Activated naive CD4-positive, alpha-beta T cell treated with anti-CD3 and anti-CD28 coated beads, Interleukin-2, amount 50 U/mL, for 24 hours (primary cell): Measurements from ENCODE around the gene CCDC81.
A peak's percentile ranks its signal among the peaks of the same experiment; 100 is the strongest.
"Not testable (repeated sequence)": the region's sequence is repeated elsewhere in the genome, so short reads cannot be mapped to it uniquely, and the experiment has no call there.

Experiments
- H3K27ac Mint-ChIP-seq: one replicate; pipeline ENCODE4 v1.8.0; 2021; ENCODE audit warnings: mild to moderate bottlenecking, mixed read lengths
- H3K27me3 Mint-ChIP-seq: one replicate; pipeline ENCODE4 v1.8.0; 2021; ENCODE audit warnings: mixed read lengths
- H3K36me3 Mint-ChIP-seq: one replicate; pipeline ENCODE4 v1.8.0; 2021; ENCODE audit warnings: mixed read lengths
- H3K4me1 Mint-ChIP-seq: one replicate; pipeline ENCODE4 v1.8.0; 2021; ENCODE audit warnings: mixed read lengths
- H3K4me3 Mint-ChIP-seq: one replicate; pipeline ENCODE4 v1.8.0; 2021; ENCODE audit warnings: mild to moderate bottlenecking, mixed read lengths
- H3K9me3 Mint-ChIP-seq: one replicate; pipeline ENCODE4 v1.8.0; 2021; ENCODE audit warnings: mixed read lengths

CCDC81 gene

GRCh38 chr11:86374586-86374985 lies at the start of gene CCDC81:
TSS of gene CCDC81 (plus strand) at chr11:86374887. CDS start at chr11:86375164, 277 bp downstream.
- Mint-ChIP-seq H3K27me3 (peaks cover 8% of the 10 kb centered on the region), H3K4me3 (no peak within 1 kb of the TSS), H3K9me3 (peaks cover 5% of the 10 kb centered on the region), H3K36me3 (peaks cover 1% of the 10 kb centered on the region), H3K4me1 (no peaks in the 10 kb centered on the region), H3K27ac (no peak within 1 kb of the TSS)

DNA sequence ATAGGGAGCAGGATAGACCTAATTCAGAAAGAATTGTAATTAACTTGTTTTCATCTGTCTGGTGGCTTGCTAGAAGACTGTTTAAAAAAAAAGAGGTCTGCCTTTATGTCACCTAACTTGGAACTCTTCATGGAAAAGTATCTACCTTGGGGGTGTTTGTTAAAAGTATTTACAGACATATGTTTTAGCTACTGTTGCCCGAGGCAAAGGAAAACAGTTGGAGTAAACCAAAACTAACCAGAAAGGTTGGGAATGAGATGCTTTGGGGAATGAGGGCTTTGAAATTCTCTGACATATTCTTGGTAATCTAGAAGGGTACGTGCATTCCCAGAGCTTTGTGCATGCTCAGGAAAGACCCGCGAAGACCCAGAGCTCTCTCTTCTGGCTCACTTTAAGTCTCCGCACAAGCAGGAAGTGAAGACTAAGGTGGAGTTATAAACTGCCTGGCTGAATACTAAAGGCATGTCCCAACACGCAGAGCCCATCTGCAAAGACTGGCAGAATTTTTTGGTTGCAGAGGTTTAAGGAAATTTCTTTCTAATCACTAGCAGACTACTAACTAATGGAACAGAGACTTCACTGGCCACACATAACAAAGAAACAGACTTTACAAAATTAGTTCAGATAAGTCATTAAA lies 39.4 kb upstream of the CCDC81 start:
- H3K27ac Mint-ChIP-seq: peak overlapping the region; percentile 12
- H3K36me3 Mint-ChIP-seq: peaks cover 47% of the 10 kb centered on the region
- peaks cover 7% of the 10 kb centered on the region for H3K9me3 Mint-ChIP-seq
- H3K27me3 Mint-ChIP-seq: no peaks in the 10 kb centered on the region
- peaks cover 4% of the 10 kb centered on the region for H3K4me1 Mint-ChIP-seq
- no peak overlapping the region for H3K4me3 Mint-ChIP-seq

- Mint-ChIP-seq H3K9me3 (peaks cover 7% of the 10 kb centered on the region), H3K4me3 (no peak overlapping the region), H3K27me3 (no peaks in the 10 kb centered on the region), H3K27ac (no peak overlapping the region), H3K4me1 (peaks cover 14% of the 10 kb centered on the region), H3K36me3 (peaks cover 53% of the 10 kb centered on the region)
Measured at GRCh38 chr11:86337227-86337626, 37.5 kb upstream of the CCDC81 start.

GRCh38 chr11:86341382-86341781 lies 33.3 kb upstream of the CCDC81 start:
- Mint-ChIP-seq H3K36me3 (peaks cover 37% of the 10 kb centered on the region), H3K27ac (no peak overlapping the region), H3K4me3 (no peak overlapping the region), H3K27me3 (no peaks in the 10 kb centered on the region), H3K4me1 (peaks cover 35% of the 10 kb centered on the region), H3K9me3 (no peaks in the 10 kb centered on the region)

DNA sequence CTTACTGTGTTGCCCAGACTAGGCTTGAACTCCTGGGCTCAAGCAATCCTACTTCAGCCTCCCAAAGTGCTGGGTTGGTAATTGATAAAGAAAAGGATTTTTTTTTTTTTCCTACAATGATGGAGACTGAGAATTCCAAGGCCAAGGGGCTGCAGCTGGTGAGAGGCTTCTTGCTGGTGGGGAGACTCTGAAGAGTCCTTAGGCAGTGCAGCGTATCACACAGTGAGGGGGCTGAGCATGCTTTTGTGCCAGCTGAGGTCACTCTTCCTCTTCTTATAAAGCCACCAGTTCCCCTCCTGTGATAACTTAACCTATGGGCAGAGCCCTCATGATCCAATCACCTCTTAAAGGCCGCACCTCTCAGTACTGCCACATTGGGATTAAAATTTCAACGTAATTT lies 28.2 kb upstream of the CCDC81 start:
- Mint-ChIP-seq H3K4me3 (no peak overlapping the region), H3K36me3 (peaks cover 15% of the 10 kb centered on the region), H3K27me3 (no peaks in the 10 kb centered on the region), H3K27ac (peak overlapping the region; percentile 51), H3K9me3 (no peaks in the 10 kb centered on the region), H3K4me1 (peaks cover 27% of the 10 kb centered on the region)

- no peaks in the 10 kb centered on the region for H3K27me3 Mint-ChIP-seq
- no peak overlapping the region for H3K4me3 Mint-ChIP-seq
- H3K4me1 Mint-ChIP-seq: no peaks in the 10 kb centered on the region
- H3K36me3 Mint-ChIP-seq: no peaks in the 10 kb centered on the region
- no peaks in the 10 kb centered on the region for H3K9me3 Mint-ChIP-seq
- H3K27ac Mint-ChIP-seq: no peak overlapping the region
Measured at GRCh38 chr11:86355256-86355655, 19.4 kb upstream of the CCDC81 start.

DNA sequence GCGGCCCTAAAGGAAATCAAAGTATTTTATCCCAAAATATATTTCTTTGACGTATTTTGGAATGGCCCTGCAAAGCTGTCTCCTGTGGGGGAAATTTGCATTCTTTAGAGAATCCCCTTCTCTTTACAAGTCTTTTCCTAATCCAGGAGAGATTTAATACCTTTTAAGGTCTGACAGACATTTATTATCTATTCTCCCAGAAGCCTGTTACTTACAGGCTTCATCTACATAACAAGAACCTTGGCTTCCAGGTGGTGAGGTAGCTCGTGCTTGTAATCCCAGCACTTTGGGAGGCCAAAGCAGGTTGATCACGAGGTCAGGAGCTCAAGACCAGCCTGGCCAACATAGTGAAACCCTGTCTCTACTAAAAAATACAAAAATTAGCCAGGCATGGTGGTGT lies 17.3 kb upstream of the CCDC81 start:
- H3K9me3 Mint-ChIP-seq, H3K4me3 Mint-ChIP-seq, H3K27me3 Mint-ChIP-seq, H3K4me1 Mint-ChIP-seq, H3K36me3 Mint-ChIP-seq, H3K27ac Mint-ChIP-seq: not testable (repeated sequence)

DNA sequence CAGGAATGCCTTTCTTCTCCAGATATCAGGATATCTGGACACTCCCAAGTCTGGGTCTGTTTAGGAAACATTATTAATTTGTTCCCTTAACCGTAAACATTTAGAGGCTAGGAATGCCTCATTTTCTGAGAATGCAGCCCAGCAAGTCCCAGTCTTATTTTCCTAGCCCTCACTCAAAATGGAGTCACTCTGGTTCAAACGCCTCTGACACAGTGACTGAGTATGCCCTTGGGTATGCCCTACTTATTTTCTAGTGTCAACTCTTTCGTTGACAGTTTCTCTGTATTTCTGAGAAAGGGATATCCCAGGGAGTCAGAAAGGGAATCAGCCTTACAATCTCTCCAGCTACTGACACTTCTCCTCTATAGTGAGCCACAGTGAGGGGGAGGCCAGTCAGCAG lies 16.0 kb upstream of the CCDC81 start:
- peaks cover 2% of the 10 kb centered on the region for H3K36me3 Mint-ChIP-seq
- H3K4me3 Mint-ChIP-seq: no peak overlapping the region
- no peaks in the 10 kb centered on the region for H3K27me3 Mint-ChIP-seq
- no peaks in the 10 kb centered on the region for H3K4me1 Mint-ChIP-seq
- no peak overlapping the region for H3K27ac Mint-ChIP-seq
- no peaks in the 10 kb centered on the region for H3K9me3 Mint-ChIP-seq

GRCh38 chr11:86360775-86361395 lies 13.8 kb upstream of the CCDC81 start:
- H3K4me1 Mint-ChIP-seq: no peaks in the 10 kb centered on the region
- H3K9me3 Mint-ChIP-seq: no peaks in the 10 kb centered on the region
- no peak overlapping the region for H3K27ac Mint-ChIP-seq
- H3K4me3 Mint-ChIP-seq: no peak overlapping the region
- H3K27me3 Mint-ChIP-seq: no peaks in the 10 kb centered on the region
- peaks cover 2% of the 10 kb centered on the region for H3K36me3 Mint-ChIP-seq

- H3K4me3 Mint-ChIP-seq: no peak overlapping the region
- peaks cover 4% of the 10 kb centered on the region for H3K36me3 Mint-ChIP-seq
- H3K4me1 Mint-ChIP-seq: no peaks in the 10 kb centered on the region
- H3K9me3 Mint-ChIP-seq: no peaks in the 10 kb centered on the region
- no peak overlapping the region for H3K27ac Mint-ChIP-seq
- no peaks in the 10 kb centered on the region for H3K27me3 Mint-ChIP-seq
Measured at GRCh38 chr11:86363424-86363823, 11.3 kb upstream of the CCDC81 start.

DNA sequence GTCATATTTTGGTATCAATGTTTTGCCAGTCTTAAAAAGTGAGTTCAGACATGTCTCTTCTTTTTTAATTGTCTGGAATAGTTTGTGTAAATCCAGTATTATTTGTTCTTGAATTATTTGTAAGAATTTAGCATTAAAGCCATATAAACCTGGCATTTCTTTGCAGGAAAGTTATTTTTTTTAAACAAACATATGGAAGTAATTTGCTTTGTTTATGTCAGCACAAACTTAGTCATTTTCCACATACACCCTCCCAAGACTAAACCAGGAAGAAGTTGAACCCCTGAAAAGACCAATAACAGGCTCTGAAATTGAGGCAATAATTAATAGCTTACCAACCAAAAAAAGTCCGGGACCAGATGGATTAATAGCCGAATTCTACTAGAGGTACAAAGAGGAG lies 9.1 kb upstream of the CCDC81 start:
- no peaks in the 10 kb centered on the region for H3K4me1 Mint-ChIP-seq
- H3K4me3 Mint-ChIP-seq: no peak overlapping the region
- H3K27ac Mint-ChIP-seq: no peak overlapping the region
- H3K36me3 Mint-ChIP-seq: peaks cover 4% of the 10 kb centered on the region
- H3K9me3 Mint-ChIP-seq: no peaks in the 10 kb centered on the region
- H3K27me3 Mint-ChIP-seq: no peaks in the 10 kb centered on the region

GRCh38 chr11:86369668-86370067 lies 5.0 kb upstream of the CCDC81 start:
- Mint-ChIP-seq H3K4me3 (no peak overlapping the region), H3K27me3 (peaks cover 7% of the 10 kb centered on the region), H3K9me3 (no peaks in the 10 kb centered on the region), H3K36me3 (peaks cover 3% of the 10 kb centered on the region), H3K27ac (no peak overlapping the region), H3K4me1 (no peaks in the 10 kb centered on the region)

DNA sequence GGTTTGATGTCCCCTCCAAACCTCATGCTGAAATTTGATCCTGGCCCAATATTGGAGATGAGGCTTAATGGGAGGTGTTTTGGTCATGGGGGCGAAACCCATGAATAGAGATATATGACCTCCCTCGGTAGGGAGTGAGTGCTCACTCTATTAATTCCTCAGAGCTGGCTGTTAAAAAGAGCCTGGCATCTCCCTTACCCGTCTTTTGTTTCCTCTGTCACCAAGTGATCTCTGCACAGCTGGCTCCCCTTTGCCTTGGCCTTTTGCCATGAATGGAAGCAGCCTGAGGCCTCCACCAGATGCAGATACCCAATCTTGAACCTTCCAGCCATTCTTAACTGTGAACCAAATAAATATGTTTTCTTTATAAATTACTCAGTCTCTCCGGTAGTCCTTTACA lies 4.5 kb upstream of the CCDC81 start:
- no peak overlapping the region for H3K27ac Mint-ChIP-seq
- no peaks in the 10 kb centered on the region for H3K9me3 Mint-ChIP-seq
- no peaks in the 10 kb centered on the region for H3K4me1 Mint-ChIP-seq
- peaks cover 7% of the 10 kb centered on the region for H3K27me3 Mint-ChIP-seq
- peaks cover 3% of the 10 kb centered on the region for H3K36me3 Mint-ChIP-seq
- no peak overlapping the region for H3K4me3 Mint-ChIP-seq

- Mint-ChIP-seq H3K36me3 (peaks cover 3% of the 10 kb centered on the region), H3K9me3 (peaks cover 3% of the 10 kb centered on the region), H3K4me3 (no peak overlapping the region), H3K27ac (no peak overlapping the region), H3K27me3 (peaks cover 8% of the 10 kb centered on the region), H3K4me1 (no peaks in the 10 kb centered on the region)
Measured at GRCh38 chr11:86370922-86371594, 3.6 kb upstream of the CCDC81 start.

- peaks cover 5% of the 10 kb centered on the region for H3K9me3 Mint-ChIP-seq
- H3K27ac Mint-ChIP-seq: no peak overlapping the region
- H3K4me3 Mint-ChIP-seq: no peak overlapping the region
- peaks cover 8% of the 10 kb centered on the region for H3K27me3 Mint-ChIP-seq
- H3K4me1 Mint-ChIP-seq: no peaks in the 10 kb centered on the region
- peaks cover 2% of the 10 kb centered on the region for H3K36me3 Mint-ChIP-seq
Measured at GRCh38 chr11:86372041-86372440, 2.6 kb upstream of the CCDC81 start.

GRCh38 chr11:86372586-86372985 lies 2.1 kb upstream of the CCDC81 start:
- peaks cover 8% of the 10 kb centered on the region for H3K27me3 Mint-ChIP-seq
- no peak overlapping the region for H3K4me3 Mint-ChIP-seq
- peaks cover 1% of the 10 kb centered on the region for H3K36me3 Mint-ChIP-seq
- no peaks in the 10 kb centered on the region for H3K4me1 Mint-ChIP-seq
- H3K27ac Mint-ChIP-seq: no peak overlapping the region
- H3K9me3 Mint-ChIP-seq: peaks cover 5% of the 10 kb centered on the region
